A673 (cell line): ENCODE data around the gene MATN4. TPM values are rescaled to one million over a fixed set of nuclear protein-coding genes. Genes with fewer than 3 reads are reported as not detected.

ENCODE experiments used
- BruUV-seq: library from RNA; stranded (reverse); fragments of 400-500 nt; replicated peaks from 2 replicates; lab custom pipeline; 2021; lab: Mats Ljungman, UMichigan
- CTCF ChIA-PET: fragments of 300-600 bp; sonication (Branson Sonifier 250); formaldehyde crosslinking; loops from one replicate; lab custom pipeline; 2022; ENCODE audit warnings: antibody characterized with exemption; lab: Charles Lee
- POLR2A ChIA-PET: fragments of 300-600 bp; sonication (Branson Sonifier 250); formaldehyde crosslinking; loops from one replicate; lab custom pipeline; 2022; ENCODE audit warnings: antibody characterized with exemption; ENCODE audit not compliant: low non-redundant PET; lab: Charles Lee
- DNase-seq: peaks from one replicate; pipeline ENCODE4 v3.0.0-alpha.2; 2015; ENCODE audit warnings: low spot score
- H3K27ac ChIP-seq: fragments of 200-600 bp; sonication (generic); 2 replicates; pipeline ENCODE4 v1.5.1; 2016; ENCODE audit warnings: mixed run types, low read depth, mild to moderate bottlenecking, mixed read lengths, antibody characterized with exemption, low read length; ENCODE audit not compliant: poor library complexity, severe bottlenecking
- H3K27me3 ChIP-seq: fragments of 200-600 bp; sonication (generic); replicated peaks from 2 replicates; pipeline ENCODE4 v1.6.1; 2017; ENCODE audit warnings: mixed run types, low read depth, mild to moderate bottlenecking, mixed read lengths, antibody characterized with exemption, low read length; ENCODE audit not compliant: insufficient read depth, poor library complexity
- H3K36me3 ChIP-seq: fragments of 200-600 bp; sonication (generic); 2 replicates; pipeline ENCODE4 v1.6.1; 2016; ENCODE audit warnings: mixed run types, mild to moderate bottlenecking, mixed read lengths, antibody characterized with exemption, low read length; ENCODE audit not compliant: insufficient read depth, poor library complexity, severe bottlenecking
- H3K4me1 ChIP-seq: fragments of 200-600 bp; sonication (generic); 2 replicates; pipeline ENCODE4 v1.6.1; 2017; ENCODE audit warnings: mixed run types, mild to moderate bottlenecking, mixed read lengths, antibody characterized with exemption, low read length; ENCODE audit not compliant: insufficient read depth, poor library complexity, severe bottlenecking
- H3K4me3 ChIP-seq: fragments of 200-600 bp; sonication (generic); 2 replicates; pipeline ENCODE4 v1.5.1; 2016; ENCODE audit warnings: low read depth, mixed run types, mild to moderate bottlenecking, mixed read lengths, low read length; ENCODE audit not compliant: poor library complexity, severe bottlenecking
- H3K9me3 ChIP-seq: fragments of 200-600 bp; sonication (generic); 2 replicates; pipeline ENCODE4 v1.6.1; 2016; ENCODE audit warnings: mixed run types, low read depth, mild to moderate bottlenecking, mixed read lengths, antibody characterized with exemption, low read length; ENCODE audit not compliant: poor library complexity, severe bottlenecking
- CTCF ChIP-seq: fragments of 300-800, 200-600 bp; sonication (generic); conservative IDR thresholded peaks from 2 replicates; pipeline ENCODE4 v1.5.1; 2017; ENCODE audit warnings: low read depth, mild to moderate bottlenecking, antibody characterized with exemption, low read length, moderate library complexity, mixed read lengths
- EZH2 ChIP-seq: fragments of 200-600 bp; sonication (generic); IDR thresholded peaks from 2 replicates; pipeline ENCODE4 v1.6.1; 2017; ENCODE audit warnings: borderline replicate concordance, low read depth, mild to moderate bottlenecking, mixed read lengths, antibody characterized with exemption, low read length; ENCODE audit not compliant: poor library complexity, severe bottlenecking
- intact Hi-C: fragments of 100-400 bp; cut with micrococcal nuclease; formaldehyde crosslinking; loops from one replicate; pipeline ENCODE4 v1.10.0; 2022; ENCODE audit not compliant: unreplicated experiment
- total RNA-seq: library from RNA; stranded (reverse); gene quantifications from 2 replicates; pipeline ENCODE4 v1.2.3, GENCODE V29; 2021

The MATN4 gene
- total RNA-seq, 1 experiment from 2014 or later = 0.28 TPM

- Histone ChIP-seq H3K36me3 (peaks cover 4% of the 10 kb centered on the region), H3K4me1 (peaks cover 1% of the 10 kb centered on the region), H3K4me3 (no peak overlapping the region), H3K27me3 (no peaks in the 10 kb centered on the region), H3K27ac (no peak overlapping the region), H3K9me3 (no peaks in the 10 kb centered on the region)
- DNase-seq = no peak
- intact Hi-C loops = no loop called here
- ChIA-PET CTCF (no interaction called here), POLR2A (no interaction called here)
- no TSS peak for BruUV-seq
- TF ChIP-seq CTCF = no peak
- no peak for TF ChIP-seq EZH2
Observed at GRCh38 chr20:45338121-45339030, 30.3 kb upstream of the MATN4 start.

- Histone ChIP-seq H3K36me3 (peaks cover 9% of the 10 kb centered on the region), H3K4me3 (no peak overlapping the region), H3K27ac (no peak overlapping the region), H3K9me3 (no peaks in the 10 kb centered on the region), H3K4me1 (no peaks in the 10 kb centered on the region), H3K27me3 (no peaks in the 10 kb centered on the region)
- no peak for TF ChIP-seq CTCF
- TF ChIP-seq EZH2 = no peak
- ChIA-PET CTCF (no interaction called here), POLR2A (no interaction called here)
- BruUV-seq = no TSS peak
- no peak for DNase-seq
- intact Hi-C loops = no loop called here
Observed at GRCh38 chr20:45337367-45338120, 29.4 kb upstream of the MATN4 start.

GRCh38 chr20:45336530-45337366 is 28.6 kb upstream of the MATN4 start:
- Histone ChIP-seq H3K36me3 (peaks cover 9% of the 10 kb centered on the region), H3K4me3 (no peak overlapping the region), H3K9me3 (no peaks in the 10 kb centered on the region), H3K27ac (no peak overlapping the region), H3K4me1 (no peaks in the 10 kb centered on the region), H3K27me3 (no peaks in the 10 kb centered on the region)
- CTCF ChIA-PET = no interaction called here
- intact Hi-C loops = no loop called here
- POLR2A ChIA-PET = no interaction called here
- no peak for DNase-seq
- no TSS peak for BruUV-seq
- TF ChIP-seq EZH2 (no peak), CTCF (no peak)
